DND-41 (cell line): ENCODE data around the gene ATAD3A.
"Not testable (repeated sequence)": the region's sequence is repeated elsewhere in the genome, so short reads cannot be mapped to it uniquely, and the experiment has no call there.

Experiments
- ATAC-seq: fragments of 200-7000 bp; cut with Tn5 transposase; 3 replicates; pipeline ENCODE4 v1.9.1; 2021; ENCODE audit warnings: low read depth; ENCODE audit not compliant: insufficient read depth
- DNase-seq: peaks from one replicate; pipeline ENCODE4 v3.0.0-alpha.2; 2020
- H2AFZ ChIP-seq: 2 replicates; pipeline ENCODE4 v1.6.0; 2012; ENCODE audit warnings: low read depth, low read length
- H3K27ac ChIP-seq: 2 replicates; pipeline ENCODE4 v1.5.1; 2012; ENCODE audit warnings: low read length, inconsistent platforms
- H3K27me3 ChIP-seq: fragments of 200-600 bp; sonication (generic); 2 replicates; pipeline ENCODE4 v1.6.0; 2012; ENCODE audit warnings: low read length, mild to moderate bottlenecking, inconsistent platforms; ENCODE audit not compliant: insufficient read depth, poor library complexity
- H3K36me3 ChIP-seq: 2 replicates; pipeline ENCODE4 v1.5.1; 2012; ENCODE audit warnings: low read length, inconsistent platforms; ENCODE audit not compliant: insufficient read depth
- H3K4me1 ChIP-seq: 2 replicates; pipeline ENCODE4 v1.5.1; 2012; ENCODE audit warnings: mild to moderate bottlenecking, low read length; ENCODE audit not compliant: insufficient read depth
- H3K4me2 ChIP-seq: 2 replicates; pipeline ENCODE4 v1.6.0; 2012; ENCODE audit warnings: mild to moderate bottlenecking, moderate library complexity, low read length, inconsistent platforms; ENCODE audit not compliant: insufficient read depth
- H3K4me3 ChIP-seq, 2 experiments: fragments of 200-600 bp in 1 of 2; shearing (Covaris generic) in 1 of 2; 2 replicates each; pipeline ENCODE4 v1.5.1; 2012 to 2016; ENCODE audit warnings: inconsistent platforms in 2 of 2, low read length in 2 of 2, mild to moderate bottlenecking in 2 of 2, low read depth in 1 of 2, moderate library complexity in 1 of 2
- H3K79me2 ChIP-seq: 2 replicates; pipeline ENCODE4 v1.6.0; 2012; ENCODE audit warnings: low read length, inconsistent platforms; ENCODE audit not compliant: insufficient read depth
- H3K9ac ChIP-seq: 2 replicates; pipeline ENCODE4 v1.6.0; 2012; ENCODE audit warnings: low read depth, mild to moderate bottlenecking, inconsistent platforms, low read length, moderate library complexity
- H3K9me3 ChIP-seq: 2 replicates; pipeline ENCODE4 v1.5.1; 2012; ENCODE audit warnings: low read length, moderate library complexity, mild to moderate bottlenecking, inconsistent platforms; ENCODE audit not compliant: insufficient read depth, severe bottlenecking
- H4K20me1 ChIP-seq: 2 replicates; pipeline ENCODE4 v1.6.0; 2012; ENCODE audit warnings: low read length; ENCODE audit not compliant: insufficient read depth
- CTCF ChIP-seq: IDR thresholded peaks from 2 replicates; pipeline ENCODE4 v1.5.1; 2012; ENCODE audit warnings: borderline replicate concordance, low read length, moderate library complexity, mild to moderate bottlenecking; ENCODE audit not compliant: poor library complexity, severe bottlenecking; ENCODE audit errors: extremely low read depth
- EZH2 ChIP-seq: IDR thresholded peaks from 3 replicates; pipeline ENCODE4 v1.6.1; 2012; ENCODE audit warnings: borderline replicate concordance, low read depth, mild to moderate bottlenecking, moderate library complexity, low read length, inconsistent platforms; ENCODE audit not compliant: severe bottlenecking

The ATAD3A gene

GRCh38 chr1:1528301-1529267 is 16.6 kb downstream of the ATAD3A start:
- Histone ChIP-seq H3K27ac (no peak overlapping the region), H3K9ac (no peak overlapping the region), H3K4me1 (no peaks in the 10 kb centered on the region), H3K4me2 (no peak overlapping the region), H3K79me2 (no peaks in the 10 kb centered on the region), H3K4me3 (no peak overlapping the region), H4K20me1 (no peaks in the 10 kb centered on the region), H2AFZ (no peak overlapping the region), H3K36me3 (peaks cover 60% of the 10 kb centered on the region), H3K9me3 (no peaks in the 10 kb centered on the region), H3K27me3 (no peaks in the 10 kb centered on the region)
- no peak for ATAC-seq
- TF ChIP-seq CTCF: no peak
- no peak for TF ChIP-seq EZH2
- no peak for DNase-seq

GRCh38 chr1:1529321-1529720 is 17.4 kb downstream of the ATAD3A start:
- Histone ChIP-seq H3K9me3 (no peaks in the 10 kb centered on the region), H2AFZ (no peak overlapping the region), H3K79me2 (no peaks in the 10 kb centered on the region), H3K27me3 (no peaks in the 10 kb centered on the region), H3K4me1 (no peaks in the 10 kb centered on the region), H3K27ac (no peak overlapping the region), H3K4me3 (no peak overlapping the region), H3K36me3 (peaks cover 60% of the 10 kb centered on the region), H3K9ac (no peak overlapping the region), H4K20me1 (no peaks in the 10 kb centered on the region), H3K4me2 (no peak overlapping the region)
- DNase-seq (no peak), ATAC-seq (no peak)
- TF ChIP-seq CTCF: no peak
- no peak for TF ChIP-seq EZH2

- ATAC-seq: no peak
- TF ChIP-seq EZH2: no peak
- no peaks in the 10 kb centered on the region for H3K4me1 ChIP-seq
- H3K9ac ChIP-seq: no peak overlapping the region
- no peak for DNase-seq
- no peaks in the 10 kb centered on the region for H4K20me1 ChIP-seq
- no peaks in the 10 kb centered on the region for H3K9me3 ChIP-seq
- H3K79me2 ChIP-seq: no peaks in the 10 kb centered on the region
- no peaks in the 10 kb centered on the region for H3K27me3 ChIP-seq
- peaks cover 61% of the 10 kb centered on the region for H3K36me3 ChIP-seq
- no peak overlapping the region for H3K4me3 ChIP-seq
- no peak overlapping the region for H3K4me2 ChIP-seq
- no peak overlapping the region for H2AFZ ChIP-seq
- H3K27ac ChIP-seq: no peak overlapping the region
These were observed 18.0 kb downstream of the ATAD3A start for GRCh38 chr1:1529936-1530335.

- no peak overlapping the region for H3K4me3 ChIP-seq
- no peaks in the 10 kb centered on the region for H3K27me3 ChIP-seq
- no peaks in the 10 kb centered on the region for H3K9me3 ChIP-seq
- no peak overlapping the region for H3K9ac ChIP-seq
- no peak overlapping the region for H2AFZ ChIP-seq
- H3K36me3 ChIP-seq: peaks cover 48% of the 10 kb centered on the region
- H3K79me2 ChIP-seq: no peaks in the 10 kb centered on the region
- H4K20me1 ChIP-seq: peaks cover 3% of the 10 kb centered on the region
- H3K4me1 ChIP-seq: no peaks in the 10 kb centered on the region
- TF ChIP-seq CTCF: no peak
- H3K27ac ChIP-seq: no peak overlapping the region
- no peak for DNase-seq
- H3K4me2 ChIP-seq: no peak overlapping the region
- ATAC-seq: no peak
These were observed 20.0 kb downstream of the ATAD3A start for GRCh38 chr1:1531947-1532346.

- ATAC-seq, H3K79me2 ChIP-seq, H3K9ac ChIP-seq, DNase-seq, H3K4me3 ChIP-seq, H3K9me3 ChIP-seq, H3K4me2 ChIP-seq, H3K27ac ChIP-seq, H3K4me1 ChIP-seq, H3K27me3 ChIP-seq, H2AFZ ChIP-seq: not testable (repeated sequence)
- H3K36me3 ChIP-seq: peaks cover 46% of the 10 kb centered on the region
- H4K20me1 ChIP-seq: peaks cover 12% of the 10 kb centered on the region
These were observed 21.4 kb downstream of the ATAD3A start for GRCh38 chr1:1533176-1533893.
